RWPE2 (cell line): ENCODE results near the gene AQP1.

Experiments used
- ATAC-seq: fragments of 200-7000 bp; cut with Tn5 transposase; 3 replicates; pipeline ENCODE4 v1.9.1; 2021; ENCODE audit warnings: low read depth
- DNase-seq: peaks from one replicate; pipeline ENCODE4 v3.0.0-alpha.2; 2020; ENCODE audit warnings: low spot score
- H3K27ac ChIP-seq: fragments of 450-650 bp; 2 replicates; pipeline ENCODE4 v1.5.1; 2017; ENCODE audit warnings: mild to moderate bottlenecking; ENCODE audit not compliant: poor library complexity, severe bottlenecking
- H3K27me3 ChIP-seq: fragments of 250-450 bp; sonication (Bioruptor Pico); 2 replicates; pipeline ENCODE4 v1.5.1; 2021; ENCODE audit warnings: mild to moderate bottlenecking, moderate library complexity; ENCODE audit not compliant: insufficient read depth, poor library complexity, severe bottlenecking
- H3K36me3 ChIP-seq: fragments of 250-450 bp; sonication (Bioruptor Pico); 2 replicates; pipeline ENCODE4 v1.5.1; 2020; ENCODE audit warnings: low read depth, mild to moderate bottlenecking, moderate library complexity
- H3K4me1 ChIP-seq: fragments of 250-450 bp; sonication (Bioruptor Pico); 2 replicates; pipeline ENCODE4 v1.5.1; 2021; ENCODE audit warnings: mild to moderate bottlenecking, moderate library complexity; ENCODE audit not compliant: insufficient read depth, poor library complexity, severe bottlenecking
- H3K4me3 ChIP-seq: fragments of 250-450 bp; sonication (Bioruptor Pico); 2 replicates; pipeline ENCODE4 v1.5.1; 2021; ENCODE audit warnings: mild to moderate bottlenecking, moderate library complexity; ENCODE audit not compliant: severe bottlenecking
- H3K9me3 ChIP-seq: fragments of 250-450 bp; sonication (Bioruptor Pico); 2 replicates; pipeline ENCODE4 v1.5.1; 2021; ENCODE audit warnings: mild to moderate bottlenecking, moderate library complexity; ENCODE audit not compliant: severe bottlenecking
- CTCF ChIP-seq: fragments of 450-650 bp; IDR thresholded peaks from one replicate; pipeline ENCODE4 v1.5.1; 2017; ENCODE audit warnings: mild to moderate bottlenecking, moderate library complexity; ENCODE audit not compliant: poor library complexity, severe bottlenecking

The AQP1 gene

GRCh38 chr7:30888747-30889146 is 22.9 kb upstream of the AQP1 start:
- ATAC-seq (peak; percentile 86), DNase-seq (no peak)
- Histone ChIP-seq H3K36me3 (no peaks in the 10 kb centered on the region), H3K27me3 (peaks cover 5% of the 10 kb centered on the region), H3K27ac (no peak overlapping the region), H3K9me3 (no peaks in the 10 kb centered on the region), H3K4me3 (no peak overlapping the region), H3K4me1 (no peaks in the 10 kb centered on the region)
- TF ChIP-seq CTCF = no peak

DNA sequence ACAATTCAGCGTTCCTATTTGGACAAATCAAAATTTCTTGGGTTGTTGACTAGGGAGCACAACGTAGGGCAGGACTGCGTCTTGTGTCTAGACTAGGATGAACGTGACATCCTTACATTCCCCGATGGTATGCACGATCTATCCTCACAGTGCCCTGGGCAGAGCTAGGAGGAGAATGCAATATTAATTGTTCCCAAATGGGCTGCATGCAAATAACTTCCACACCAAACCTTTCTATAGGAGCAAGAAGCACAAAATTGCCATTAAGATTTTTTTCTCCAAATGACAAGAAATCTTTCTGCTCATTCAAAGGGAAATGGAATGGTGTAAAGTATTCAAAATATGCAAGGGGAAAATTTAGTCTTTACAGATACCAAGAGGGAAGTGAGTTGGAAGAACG is 21.4 kb upstream of the AQP1 start:
- TF ChIP-seq CTCF = no peak
- no peak for DNase-seq
- Histone ChIP-seq H3K9me3 (no peaks in the 10 kb centered on the region), H3K4me1 (no peaks in the 10 kb centered on the region), H3K27ac (no peak overlapping the region), H3K4me3 (no peak overlapping the region), H3K36me3 (no peaks in the 10 kb centered on the region), H3K27me3 (peaks cover 5% of the 10 kb centered on the region)
- ATAC-seq = no peak

DNA sequence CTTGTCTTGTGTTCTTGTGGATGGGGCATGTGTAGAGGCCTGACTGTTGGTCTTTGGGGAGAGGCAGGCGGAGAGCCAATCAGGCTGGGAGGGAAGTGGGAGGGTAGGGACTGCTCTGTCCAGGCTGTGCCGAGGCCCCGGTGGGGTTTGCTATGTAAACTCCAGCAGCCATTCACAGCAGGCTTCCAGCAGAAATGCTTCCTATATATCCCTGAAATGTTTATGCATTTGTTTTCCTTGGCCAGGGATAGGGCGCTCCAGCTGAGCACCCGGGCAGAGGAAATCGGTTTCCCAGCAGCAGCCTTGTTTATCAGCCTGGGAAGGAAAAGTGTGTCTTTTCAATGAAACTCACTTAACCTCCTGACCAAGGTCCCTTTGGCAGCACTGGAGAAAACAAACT is 18.3 kb upstream of the AQP1 start:
- H3K36me3 ChIP-seq = no peaks in the 10 kb centered on the region
- no peak for ATAC-seq
- no peak for DNase-seq

GRCh38 chr7:30894009-30894408 is 17.6 kb upstream of the AQP1 start:
- DNase-seq = no peak
- H3K27me3 ChIP-seq = peaks cover 5% of the 10 kb centered on the region
- no peak for ATAC-seq
- H3K4me3 ChIP-seq = no peak overlapping the region
- no peak for TF ChIP-seq CTCF
- H3K9me3 ChIP-seq = no peaks in the 10 kb centered on the region
- H3K4me1 ChIP-seq = no peaks in the 10 kb centered on the region
- no peak overlapping the region for H3K27ac ChIP-seq
- H3K36me3 ChIP-seq = no peaks in the 10 kb centered on the region

More for the DNA sequence above, 18.3 kb upstream of the AQP1 start:
- H3K4me1 ChIP-seq = no peaks in the 10 kb centered on the region
- no peaks in the 10 kb centered on the region for H3K9me3 ChIP-seq
- no peak overlapping the region for H3K27ac ChIP-seq
- H3K27me3 ChIP-seq = peaks cover 5% of the 10 kb centered on the region
- no peak overlapping the region for H3K4me3 ChIP-seq
- TF ChIP-seq CTCF = no peak

DNA sequence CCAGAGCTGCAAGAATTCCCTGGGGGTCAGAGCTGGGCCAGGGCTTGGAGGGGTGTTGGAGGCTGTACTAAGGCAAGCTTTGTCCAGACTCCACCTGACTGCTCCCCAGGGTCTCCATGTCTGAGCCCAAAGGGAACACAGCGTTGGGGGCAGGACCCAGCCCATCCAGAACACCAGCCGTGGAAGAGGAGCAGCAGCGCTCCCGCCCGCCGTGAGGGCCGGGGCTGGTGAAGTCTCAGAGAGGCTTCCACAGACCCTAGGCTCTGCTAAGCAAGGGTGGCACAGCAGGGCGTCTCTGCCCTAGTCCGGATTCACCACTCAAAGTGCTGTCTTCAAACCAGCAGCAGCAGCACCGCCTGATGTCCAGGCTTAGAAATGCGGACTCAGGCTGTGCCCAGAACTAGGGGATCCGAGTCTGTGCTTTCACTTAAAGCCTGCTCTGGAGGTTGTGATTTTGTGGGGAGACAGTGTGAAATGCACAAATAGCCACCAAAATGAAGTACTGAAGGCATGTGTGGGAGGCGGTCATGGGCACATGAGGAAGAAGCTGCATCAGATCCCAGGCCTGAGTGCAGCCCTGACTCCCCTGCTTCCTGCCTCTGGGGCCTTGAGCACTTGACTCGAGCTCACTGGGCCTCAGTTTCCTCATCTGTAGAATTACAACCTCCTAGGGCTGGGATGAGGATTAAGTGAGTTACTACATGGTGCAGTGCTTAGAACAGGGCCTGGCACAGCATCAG is 16.6 kb upstream of the AQP1 start:
- ATAC-seq = no peak
- DNase-seq = no peak
- no peaks in the 10 kb centered on the region for H3K9me3 ChIP-seq
- TF ChIP-seq CTCF = no peak
- no peak overlapping the region for H3K27ac ChIP-seq
- no peak overlapping the region for H3K4me3 ChIP-seq
- H3K4me1 ChIP-seq = no peaks in the 10 kb centered on the region
- no peaks in the 10 kb centered on the region for H3K36me3 ChIP-seq
- peaks cover 1% of the 10 kb centered on the region for H3K27me3 ChIP-seq
